Adrenal gland (tissue), 5 donors: ENCODE data around the gene MBD3.

Experiments
- POLR2A ChIP-seq, 2 donors: fragments of 450-650 bp; IDR thresholded peaks; one replicate each; pipeline ENCODE4 v1.6.1; 2017; ENCODE audit warnings: antibody characterized with exemption in 2 of 2, mild to moderate bottlenecking in 2 of 2, moderate library complexity in 1 of 2
- TF ChIP-seq, protein P1 (sequence below), 6 experiments: fragments of 450-650 bp in 4 of 6; fragments of 200-600 bp in 2 of 6; sonication (generic) in 1 of 6; IDR thresholded peaks; 1 replicate in 5 of 6; 2 replicates in 1 of 6; pipeline versions ENCODE4 v1.5.1 to v1.8.0; 2016 to 2021; ENCODE audit warnings: antibody characterized with exemption in 6 of 6, mild to moderate bottlenecking in 2 of 6, moderate library complexity in 1 of 6
- donor health status: DM: no; HTN: no; CAD: no.

DNA sequence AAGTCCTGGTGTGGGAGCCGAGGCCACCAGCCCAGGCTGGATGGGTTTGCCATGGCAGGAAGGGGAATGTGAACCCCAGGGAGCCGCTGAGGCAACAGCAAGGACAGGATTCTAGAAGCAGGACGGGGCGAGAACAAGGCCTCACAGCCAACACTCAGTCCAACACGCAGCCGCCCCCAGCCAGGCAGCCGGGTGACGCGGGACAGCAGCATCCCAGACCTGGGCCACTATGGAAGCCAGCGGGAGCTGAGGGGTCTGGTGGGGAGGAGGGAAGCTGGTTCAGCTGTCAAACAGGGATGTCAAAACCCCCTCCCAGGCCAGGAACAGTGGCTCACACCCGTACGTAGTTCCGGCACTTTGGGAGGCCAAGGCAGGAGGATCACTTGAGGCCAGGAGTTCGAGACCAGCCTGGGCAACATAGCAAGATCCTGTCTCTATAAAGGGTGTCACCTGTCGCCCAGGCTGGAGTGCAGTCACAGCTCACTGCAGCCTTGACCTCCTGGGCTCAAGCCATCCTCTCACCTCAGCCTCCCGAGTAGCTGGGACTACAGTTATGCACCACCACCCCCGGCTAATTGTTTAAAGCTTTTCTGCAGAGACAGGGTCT, 31.3 kb downstream of the MBD3 start:
- TF ChIP-seq, protein P1, sequence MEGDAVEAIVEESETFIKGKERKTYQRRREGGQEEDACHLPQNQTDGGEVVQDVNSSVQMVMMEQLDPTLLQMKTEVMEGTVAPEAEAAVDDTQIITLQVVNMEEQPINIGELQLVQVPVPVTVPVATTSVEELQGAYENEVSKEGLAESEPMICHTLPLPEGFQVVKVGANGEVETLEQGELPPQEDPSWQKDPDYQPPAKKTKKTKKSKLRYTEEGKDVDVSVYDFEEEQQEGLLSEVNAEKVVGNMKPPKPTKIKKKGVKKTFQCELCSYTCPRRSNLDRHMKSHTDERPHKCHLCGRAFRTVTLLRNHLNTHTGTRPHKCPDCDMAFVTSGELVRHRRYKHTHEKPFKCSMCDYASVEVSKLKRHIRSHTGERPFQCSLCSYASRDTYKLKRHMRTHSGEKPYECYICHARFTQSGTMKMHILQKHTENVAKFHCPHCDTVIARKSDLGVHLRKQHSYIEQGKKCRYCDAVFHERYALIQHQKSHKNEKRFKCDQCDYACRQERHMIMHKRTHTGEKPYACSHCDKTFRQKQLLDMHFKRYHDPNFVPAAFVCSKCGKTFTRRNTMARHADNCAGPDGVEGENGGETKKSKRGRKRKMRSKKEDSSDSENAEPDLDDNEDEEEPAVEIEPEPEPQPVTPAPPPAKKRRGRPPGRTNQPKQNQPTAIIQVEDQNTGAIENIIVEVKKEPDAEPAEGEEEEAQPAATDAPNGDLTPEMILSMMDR (IDR thresholded peaks at IDR 0.05) = no peak
- TF ChIP-seq POLR2A (IDR thresholded peaks at IDR 0.05) = no peak
